Measurements from ENCODE around the gene KCNQ1. TPM values are rescaled to one million over a fixed set of nuclear protein-coding genes. Genes with fewer than 3 reads are reported as not detected.

Gene KCNQ1
- total and polyA plus RNA-seq, 2 of the 13 experiments (the other 11 are each of a cell fraction or from before 2014, with no cell fraction given), result 0.02 to 0.08 TPM

- CTCF ChIA-PET (ENCODE audit: low intra/inter-chr PET ratio, low total read pairs), result no interaction called here
- no peak overlapping the region for H3K4me2 ChIP-seq (ENCODE audit: low read depth, low read length)
- WGBS (ENCODE audit: low lambda C conversion rate), result 65% methylated on average over 9 of the region's 10 CpGs
- no peaks in the 10 kb centered on the region for H3K36me3 ChIP-seq (replicated peaks in 1 of 2; ENCODE audit: control insufficient read depth in 1 of 2, insufficient read depth in 2 of 2, low read length in 2 of 2)
- H3K27me3 ChIP-seq (ENCODE audit: control insufficient read depth in 1 of 2, insufficient read depth in 2 of 2, low read length in 2 of 2), result peaks cover 17 to 32% of the 10 kb centered on the region in 2 experiments
- no peaks in the 10 kb centered on the region for H3K79me2 ChIP-seq (ENCODE audit: insufficient read depth, low read length)
- H4K20me1 ChIP-seq (ENCODE audit: insufficient read depth, low read length), result no peaks in the 10 kb centered on the region
- in situ Hi-C loops (cut with HindIII; ENCODE audit: extremely low pct_ligation_motif_present, low pct_unique_long_range_greater_than_20kb) (no loop called here), intact Hi-C loops (cut with micrococcal nuclease; ENCODE audit: unreplicated experiment) (no loop called here)
- POLR2A ChIA-PET, result interaction anchor here (1.4 kb wide), 1 partner anchor 57 kb away, joined by 7 read pairs; no protein-coding TSS in a partner anchor
- no peak for DNase-seq (ENCODE audit: low spot score)
- H3K27ac ChIP-seq (ENCODE audit: extremely low read length, insufficient read depth, low read length), result no peak overlapping the region
- no peak for ATAC-seq
- TF ChIP-seq SNAI1 (CRISPR knock-in tag; IDR thresholded peaks at IDR 0.05; ENCODE audit: borderline replicate concordance) (no peak), ZNF446 (CRISPR knock-in tag; IDR thresholded peaks at IDR 0.05) (no peak), SNAPC5 (CRISPR knock-in tag; IDR thresholded peaks at IDR 0.05; ENCODE audit: borderline replicate concordance) (no peak), ZBTB49 (CRISPR knock-in tag; IDR thresholded peaks at IDR 0.05; ENCODE audit: borderline replicate concordance) (no peak), ZFP36L2 (CRISPR knock-in tag; IDR thresholded peaks at IDR 0.05) (no peak), MEIS2 (CRISPR knock-in tag; IDR thresholded peaks at IDR 0.05) (no peak), ZBTB4 (CRISPR knock-in tag; IDR thresholded peaks at IDR 0.05; ENCODE audit: borderline replicate concordance) (no peak), ZEB1 (IDR thresholded peaks at IDR 0.05; ENCODE audit: insufficient replicate concordance, low read depth) (no peak), NFYB (CRISPR knock-in tag; IDR thresholded peaks at IDR 0.05) (no peak), LBX2 (CRISPR knock-in tag; IDR thresholded peaks at IDR 0.05; ENCODE audit: borderline replicate concordance) (no peak), ZBTB39 (CRISPR knock-in tag; IDR thresholded peaks at IDR 0.05) (no peak), ZNF124 (CRISPR knock-in tag; IDR thresholded peaks at IDR 0.05) (no peak), PHF20 (CRISPR knock-in tag; IDR thresholded peaks at IDR 0.05) (no peak), NFRKB (IDR thresholded peaks at IDR 0.05) (no peak), NR0B2 (CRISPR knock-in tag; IDR thresholded peaks at IDR 0.05) (no peak)
- BruUV-seq (replicated peaks), result no TSS peak
- FAIRE-seq, result no peak
- H2AFZ ChIP-seq (ENCODE audit: low read length), result no peak overlapping the region
- H3K4me1 ChIP-seq (ENCODE audit: insufficient read depth, low read length), result peaks cover 25% of the 10 kb centered on the region
- H3K4me3 ChIP-seq (replicated peaks in 1 of 3; ENCODE audit: insufficient read depth in 1 of 3, low read depth in 2 of 3, low read length in 3 of 3), result no peak overlapping the region
- no peak overlapping the region for H3K9ac ChIP-seq (ENCODE audit: insufficient read depth, low read depth, low read length)
- H3K9me3 ChIP-seq (ENCODE audit: low read length), result no peaks in the 10 kb centered on the region
Observed at GRCh38 chr11:2787816-2788167, 343.0 kb downstream of the KCNQ1 start.

All from HepG2 (cell line).